Neutrophil (primary cell): ENCODE results near the gene ASIC4.

Source experiments
- H3K27ac ChIP-seq: fragments of 200-600 bp; sonication (generic); 2 replicates; pipeline ENCODE4 v1.5.1; 2016; ENCODE audit warnings: mild to moderate bottlenecking, moderate library complexity
- H3K27me3 ChIP-seq: fragments of 200-600 bp; sonication (generic); 2 replicates; pipeline ENCODE4 v1.6.0; 2016; ENCODE audit warnings: mild to moderate bottlenecking
- H3K36me3 ChIP-seq: fragments of 200-600 bp; sonication (generic); 2 replicates; pipeline ENCODE4 v1.5.1; 2017
- H3K4me1 ChIP-seq, 2 experiments: fragments of 200-600 bp in 1 of 2; sonication (generic) in 1 of 2; 1 replicate in 1 of 2; 2 replicates in 1 of 2; pipeline versions ENCODE4 v1.5.1 to v1.6.1; 2013 to 2016; ENCODE audit warnings: low read depth in 1 of 2, low read length in 1 of 2, mild to moderate bottlenecking in 1 of 2, moderate library complexity in 1 of 2; ENCODE audit not compliant: control insufficient read depth in 1 of 2, insufficient read depth in 1 of 2
- H3K4me3 ChIP-seq, 2 experiments: fragments of 200-600 bp in 1 of 2; sonication (generic) in 1 of 2; 1 replicate in 1 of 2; 2 replicates in 1 of 2; pipeline ENCODE4 v1.5.1; 2013 to 2016; ENCODE audit warnings: low read depth in 1 of 2, low read length in 1 of 2, mild to moderate bottlenecking in 1 of 2, moderate library complexity in 1 of 2
- H3K9me3 ChIP-seq: fragments of 200-600 bp; sonication (generic); 2 replicates; pipeline ENCODE4 v1.5.1; 2016
- CTCF ChIP-seq: fragments of 200-600 bp; sonication (generic); IDR thresholded peaks from 2 replicates; pipeline ENCODE4 v1.5.1; 2016; ENCODE audit warnings: antibody characterized with exemption

The ASIC4 gene

GRCh38 chr2:219581346-219581745, 67.1 kb downstream of the ASIC4 start:
- Histone ChIP-seq H3K9me3 (no peaks in the 10 kb centered on the region), H3K4me1 (no peaks in the 10 kb centered on the region), H3K4me3 (no peak overlapping the region), H3K36me3 (no peaks in the 10 kb centered on the region), H3K27ac (no peak overlapping the region), H3K27me3 (peaks cover 15% of the 10 kb centered on the region)
- no peak for TF ChIP-seq CTCF
